SU-DHL-6 (cell line): ENCODE data around the gene C7orf57.

Experiments
- EZH2phosphoT487 ChIP-seq: fragments of 200-600 bp; sonication (generic), shearing (Covaris generic); conservative IDR thresholded peaks from 2 replicates; pipeline ENCODE4 v1.6.1; 2018; ENCODE audit warnings: mild to moderate bottlenecking, antibody characterized with exemption, low read length, moderate library complexity, mixed read lengths
- TF ChIP-seq, protein P1 (sequence below): fragments of 200-600 bp; sonication (generic); IDR thresholded peaks from one replicate; pipeline ENCODE4 v1.5.1; 2017; ENCODE audit warnings: antibody characterized with exemption, mild to moderate bottlenecking, low read length, moderate library complexity; ENCODE audit not compliant: insufficient read depth, poor library complexity, severe bottlenecking

DNA sequence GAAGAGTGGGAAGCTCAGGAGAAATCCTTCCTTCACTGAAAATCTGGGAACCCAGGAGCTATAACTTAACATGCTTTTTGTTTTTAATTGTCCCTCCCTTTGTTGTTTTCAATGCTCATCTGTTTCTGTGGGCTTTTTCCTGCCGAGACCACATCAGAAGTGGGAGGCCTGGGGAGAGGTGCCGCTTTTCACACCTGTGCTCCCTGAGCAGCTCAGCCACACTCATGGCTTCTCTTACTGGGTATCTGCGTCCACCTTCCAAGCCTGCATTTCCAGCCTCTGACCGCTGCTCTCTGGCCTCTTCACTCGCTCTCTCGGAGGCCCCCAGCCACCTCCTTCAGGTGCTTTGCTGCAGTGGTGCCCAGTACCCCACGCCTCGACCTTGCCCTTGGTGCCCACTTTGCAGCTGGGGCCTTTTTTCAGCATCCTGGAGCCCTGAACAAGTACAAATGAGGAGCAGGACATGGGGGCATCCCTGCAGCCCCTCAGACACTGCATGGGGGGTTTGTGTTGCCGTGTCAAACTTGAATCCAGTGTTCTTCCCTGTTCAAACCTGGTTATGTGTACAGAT lies 9.9 kb downstream of the C7orf57 start:
- TF ChIP-seq, protein P1, sequence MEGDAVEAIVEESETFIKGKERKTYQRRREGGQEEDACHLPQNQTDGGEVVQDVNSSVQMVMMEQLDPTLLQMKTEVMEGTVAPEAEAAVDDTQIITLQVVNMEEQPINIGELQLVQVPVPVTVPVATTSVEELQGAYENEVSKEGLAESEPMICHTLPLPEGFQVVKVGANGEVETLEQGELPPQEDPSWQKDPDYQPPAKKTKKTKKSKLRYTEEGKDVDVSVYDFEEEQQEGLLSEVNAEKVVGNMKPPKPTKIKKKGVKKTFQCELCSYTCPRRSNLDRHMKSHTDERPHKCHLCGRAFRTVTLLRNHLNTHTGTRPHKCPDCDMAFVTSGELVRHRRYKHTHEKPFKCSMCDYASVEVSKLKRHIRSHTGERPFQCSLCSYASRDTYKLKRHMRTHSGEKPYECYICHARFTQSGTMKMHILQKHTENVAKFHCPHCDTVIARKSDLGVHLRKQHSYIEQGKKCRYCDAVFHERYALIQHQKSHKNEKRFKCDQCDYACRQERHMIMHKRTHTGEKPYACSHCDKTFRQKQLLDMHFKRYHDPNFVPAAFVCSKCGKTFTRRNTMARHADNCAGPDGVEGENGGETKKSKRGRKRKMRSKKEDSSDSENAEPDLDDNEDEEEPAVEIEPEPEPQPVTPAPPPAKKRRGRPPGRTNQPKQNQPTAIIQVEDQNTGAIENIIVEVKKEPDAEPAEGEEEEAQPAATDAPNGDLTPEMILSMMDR = no peak
- no peak for TF ChIP-seq EZH2phosphoT487
